Mesendoderm (in vitro differentiated cells): ENCODE measurements around the gene KDF1.

ENCODE experiments used
- DNase-seq: peaks from one replicate; pipeline ENCODE4 v3.0.0; 2013
- H2AK5ac ChIP-seq: 2 replicates; pipeline ENCODE4 v1.6.1; 2013; ENCODE audit warnings: low read length, inconsistent platforms
- H2BK120ac ChIP-seq: 2 replicates; pipeline ENCODE4 v1.6.1; 2013; ENCODE audit warnings: low read depth, mild to moderate bottlenecking, low read length, moderate library complexity, mixed read lengths
- H2BK15ac ChIP-seq: replicated peaks from 2 replicates; pipeline ENCODE4 v1.6.1; 2013; ENCODE audit warnings: low read depth, mild to moderate bottlenecking, moderate library complexity
- H2BK5ac ChIP-seq: 2 replicates; pipeline ENCODE4 v1.6.1; 2013; ENCODE audit warnings: low read length, inconsistent platforms
- H3K18ac ChIP-seq: 2 replicates; pipeline ENCODE4 v1.6.1; 2013; ENCODE audit warnings: mild to moderate bottlenecking, low read length, mixed read lengths
- H3K23ac ChIP-seq: one replicate; pipeline ENCODE4 v1.6.1; 2013; ENCODE audit warnings: low read length
- H3K27ac ChIP-seq: 2 replicates; pipeline ENCODE4 v1.5.1; 2013; ENCODE audit warnings: low read depth, mild to moderate bottlenecking, inconsistent platforms, low read length, moderate library complexity
- H3K27me3 ChIP-seq: 2 replicates; pipeline ENCODE4 v1.6.1; 2013; ENCODE audit warnings: low read length, control low read depth, mild to moderate bottlenecking, inconsistent platforms; ENCODE audit not compliant: insufficient read depth, poor library complexity
- H3K36me3 ChIP-seq: 2 replicates; pipeline ENCODE4 v1.6.1; 2013; ENCODE audit warnings: low read length, inconsistent platforms; ENCODE audit not compliant: control insufficient read depth, insufficient read depth
- H3K4ac ChIP-seq: one replicate; pipeline ENCODE4 v1.6.1; 2013; ENCODE audit warnings: low read depth, mild to moderate bottlenecking, low read length, moderate library complexity
- H3K4me1 ChIP-seq: 2 replicates; pipeline ENCODE4 v1.6.1; 2013; ENCODE audit warnings: low read depth, low read length, inconsistent platforms; ENCODE audit not compliant: control insufficient read depth
- H3K4me2 ChIP-seq: 2 replicates; pipeline ENCODE4 v1.6.1; 2013; ENCODE audit warnings: low read length
- H3K4me3 ChIP-seq: 2 replicates; pipeline ENCODE4 v1.5.1; 2013; ENCODE audit warnings: mild to moderate bottlenecking, low read length
- H3K56ac ChIP-seq: one replicate; pipeline ENCODE4 v1.6.1; 2013; ENCODE audit warnings: low read length
- H3K79me1 ChIP-seq: 2 replicates; pipeline ENCODE4 v1.6.1; 2013; ENCODE audit warnings: low read length, inconsistent platforms
- H3K79me2 ChIP-seq: 2 replicates; pipeline ENCODE4 v1.6.1; 2013; ENCODE audit warnings: mild to moderate bottlenecking, low read length; ENCODE audit not compliant: control insufficient read depth, insufficient read depth
- H3K9ac ChIP-seq: 2 replicates; pipeline ENCODE4 v1.6.1; 2013; ENCODE audit warnings: low read length, inconsistent platforms
- H4K5ac ChIP-seq: one replicate; pipeline ENCODE4 v1.6.1; 2013; ENCODE audit warnings: low read length
- H4K8ac ChIP-seq: one replicate; pipeline ENCODE4 v1.6.1; 2013; ENCODE audit warnings: low read depth, mild to moderate bottlenecking, control low read depth, low read length, moderate library complexity
- WGBS: extraction: QIAGEN DNeasy Blood & Tissue Kit; methylation state at CpG from one replicate; pipeline ENCODE4 v1.1.7; 2013; ENCODE audit warnings: low lambda C conversion rate, missing lambda C conversion rate; ENCODE audit not compliant: insufficient coverage; ENCODE audit errors: extremely low coverage; 5-methylcytosine and 5-hydroxymethylcytosine counted together

KDF1 gene

DNA sequence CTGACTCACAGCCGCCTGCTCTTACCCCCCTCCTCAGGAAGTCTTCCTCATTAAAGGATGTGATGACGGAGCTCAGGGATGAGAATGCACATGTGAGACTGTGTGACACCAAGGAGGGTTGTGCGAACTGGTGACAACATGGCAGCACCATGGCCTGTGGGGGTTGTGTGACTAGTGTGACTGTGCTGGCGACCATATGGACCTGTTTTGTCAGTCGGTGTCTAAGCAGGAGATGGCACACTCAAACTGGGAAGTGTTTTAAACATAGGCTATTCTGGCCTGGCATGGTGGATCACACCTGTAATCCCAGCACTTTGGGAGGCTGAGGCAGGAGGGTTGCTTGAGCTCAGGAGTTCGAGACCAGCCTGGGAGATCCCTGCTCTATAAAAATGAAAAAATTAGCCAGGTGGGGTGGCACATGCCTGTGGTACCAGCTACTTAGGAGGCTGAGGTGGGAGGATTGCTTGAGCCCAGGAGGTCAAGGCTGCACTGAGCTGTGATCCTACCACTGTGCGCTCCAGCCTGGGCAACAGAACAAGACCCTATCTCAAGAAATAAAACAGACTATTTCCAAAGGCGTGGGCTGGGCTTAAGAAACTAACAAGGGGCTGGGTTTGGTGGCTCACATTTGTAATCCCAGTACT is 40.7 kb upstream of the KDF1 start:
- no peak overlapping the region for H3K4me3 ChIP-seq
- H2BK15ac ChIP-seq: no peak overlapping the region
- no CpG with 5 or more reads among the region's 8 CpGs for WGBS
- no peaks in the 10 kb centered on the region for H3K79me2 ChIP-seq
- H3K27me3 ChIP-seq: no peaks in the 10 kb centered on the region
- H3K4me1 ChIP-seq: peaks cover 21% of the 10 kb centered on the region
- H3K56ac ChIP-seq: no peak overlapping the region
- no peak overlapping the region for H3K4me2 ChIP-seq
- no peak overlapping the region for H4K8ac ChIP-seq
- H3K4ac ChIP-seq: no peak overlapping the region
- H3K23ac ChIP-seq: no peak overlapping the region
- no peak overlapping the region for H4K5ac ChIP-seq
- H2AK5ac ChIP-seq: no peak overlapping the region
- DNase-seq: peak; percentile 65
- no peak overlapping the region for H3K27ac ChIP-seq
- no peaks in the 10 kb centered on the region for H3K36me3 ChIP-seq
- H2BK120ac ChIP-seq: no peak overlapping the region
- H3K18ac ChIP-seq: no peak overlapping the region
- no peak overlapping the region for H2BK5ac ChIP-seq
- H3K79me1 ChIP-seq: peaks cover 5% of the 10 kb centered on the region
- H3K9ac ChIP-seq: no peak overlapping the region

DNA sequence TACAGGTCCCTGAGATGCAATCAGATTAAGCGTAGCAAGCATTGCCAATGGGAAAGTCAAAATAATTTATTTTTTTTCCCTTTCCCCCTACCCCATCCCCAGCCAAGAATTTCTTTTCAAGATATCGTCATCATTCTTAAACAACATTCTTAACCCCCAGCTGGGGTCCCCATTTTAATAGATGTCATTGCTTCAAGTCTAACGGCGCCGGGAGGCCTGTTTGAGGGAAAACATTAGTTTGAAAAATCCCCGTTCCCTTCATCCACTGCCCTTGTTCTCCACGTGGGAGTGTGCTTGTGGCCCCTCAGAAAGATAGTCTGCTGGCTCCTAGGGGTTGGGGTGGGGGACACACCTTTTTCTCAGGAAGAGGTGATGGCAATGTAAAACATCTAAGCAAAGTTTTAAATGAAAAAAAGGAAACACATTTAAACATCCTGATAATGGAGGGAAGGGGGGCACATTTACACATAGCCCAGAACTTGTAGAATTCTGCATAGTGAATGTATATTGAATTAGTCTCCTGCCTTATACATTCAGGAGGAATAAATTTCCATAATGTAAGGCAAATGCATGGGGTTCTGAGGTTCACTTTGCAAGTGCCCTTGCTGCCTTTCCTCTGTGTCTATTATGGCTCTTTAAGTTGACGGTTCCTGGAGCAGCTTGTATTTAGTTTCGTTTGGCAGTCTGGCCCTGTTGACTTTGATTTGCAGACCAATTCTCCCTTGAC is 40.0 kb upstream of the KDF1 start:
- Histone ChIP-seq H3K4me3 (no peak overlapping the region), H3K4me2 (no peak overlapping the region), H2AK5ac (no peak overlapping the region), H4K8ac (no peak overlapping the region), H3K79me1 (peaks cover 5% of the 10 kb centered on the region), H3K4ac (peak overlapping the region; percentile 81), H3K36me3 (no peaks in the 10 kb centered on the region), H3K27ac (peak overlapping the region; percentile 71), H2BK5ac (no peak overlapping the region), H3K27me3 (no peaks in the 10 kb centered on the region), H3K4me1 (peaks cover 23% of the 10 kb centered on the region), H2BK15ac (no peak overlapping the region), H4K5ac (no peak overlapping the region), H3K79me2 (peaks cover 1% of the 10 kb centered on the region), H3K23ac (no peak overlapping the region), H2BK120ac (no peak overlapping the region), H3K18ac (no peak overlapping the region), H3K56ac (peak overlapping the region; percentile 54), H3K9ac (no peak overlapping the region)
- no CpG with 5 or more reads among the region's 9 CpGs for WGBS
- peak; percentile 57 for DNase-seq

DNA sequence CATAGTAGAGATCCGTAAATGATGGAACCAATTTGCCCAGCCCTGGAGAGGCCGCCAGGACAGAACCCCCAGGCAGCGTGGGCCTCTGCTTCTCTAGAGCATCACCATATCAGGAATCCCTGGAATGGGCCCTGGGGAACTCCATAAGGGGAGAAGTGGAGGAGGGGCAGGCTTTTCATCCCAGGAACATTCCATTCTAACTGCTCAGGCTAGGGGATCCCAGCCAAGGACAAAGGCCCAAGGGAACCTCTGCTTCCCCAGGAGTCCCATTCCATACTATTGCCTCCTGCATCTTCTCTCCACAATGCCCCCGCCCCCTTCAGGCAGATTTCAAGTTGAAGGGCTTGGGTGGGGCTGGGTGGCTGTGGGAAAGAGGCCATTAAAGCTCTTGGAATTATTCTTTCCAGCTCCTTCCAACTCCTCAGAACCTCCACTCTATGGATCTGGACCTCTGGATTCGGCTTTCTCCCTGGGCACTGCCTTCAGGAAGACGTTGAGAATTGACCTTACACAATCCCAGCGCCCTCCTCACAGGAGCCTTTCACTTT is 39.2 kb upstream of the KDF1 start:
- Histone ChIP-seq H3K79me2 (peaks cover 3% of the 10 kb centered on the region), H3K36me3 (no peaks in the 10 kb centered on the region), H3K9ac (peak overlapping the region; percentile 41), H2BK120ac (no peak overlapping the region), H3K4ac (peak overlapping the region; percentile 81), H3K23ac (no peak overlapping the region), H2AK5ac (no peak overlapping the region), H3K27ac (peak overlapping the region; percentile 71), H3K79me1 (peaks cover 7% of the 10 kb centered on the region), H3K4me2 (no peak overlapping the region), H2BK5ac (peak overlapping the region; percentile 82), H3K27me3 (no peaks in the 10 kb centered on the region), H3K4me1 (peaks cover 21% of the 10 kb centered on the region), H2BK15ac (no peak overlapping the region), H3K4me3 (no peak overlapping the region), H3K18ac (peak overlapping the region; percentile 72), H4K5ac (no peak overlapping the region), H4K8ac (no peak overlapping the region), H3K56ac (peak overlapping the region; percentile 54)
- no CpG with 5 or more reads among the region's 7 CpGs for WGBS
- DNase-seq: peak; percentile 99

DNA sequence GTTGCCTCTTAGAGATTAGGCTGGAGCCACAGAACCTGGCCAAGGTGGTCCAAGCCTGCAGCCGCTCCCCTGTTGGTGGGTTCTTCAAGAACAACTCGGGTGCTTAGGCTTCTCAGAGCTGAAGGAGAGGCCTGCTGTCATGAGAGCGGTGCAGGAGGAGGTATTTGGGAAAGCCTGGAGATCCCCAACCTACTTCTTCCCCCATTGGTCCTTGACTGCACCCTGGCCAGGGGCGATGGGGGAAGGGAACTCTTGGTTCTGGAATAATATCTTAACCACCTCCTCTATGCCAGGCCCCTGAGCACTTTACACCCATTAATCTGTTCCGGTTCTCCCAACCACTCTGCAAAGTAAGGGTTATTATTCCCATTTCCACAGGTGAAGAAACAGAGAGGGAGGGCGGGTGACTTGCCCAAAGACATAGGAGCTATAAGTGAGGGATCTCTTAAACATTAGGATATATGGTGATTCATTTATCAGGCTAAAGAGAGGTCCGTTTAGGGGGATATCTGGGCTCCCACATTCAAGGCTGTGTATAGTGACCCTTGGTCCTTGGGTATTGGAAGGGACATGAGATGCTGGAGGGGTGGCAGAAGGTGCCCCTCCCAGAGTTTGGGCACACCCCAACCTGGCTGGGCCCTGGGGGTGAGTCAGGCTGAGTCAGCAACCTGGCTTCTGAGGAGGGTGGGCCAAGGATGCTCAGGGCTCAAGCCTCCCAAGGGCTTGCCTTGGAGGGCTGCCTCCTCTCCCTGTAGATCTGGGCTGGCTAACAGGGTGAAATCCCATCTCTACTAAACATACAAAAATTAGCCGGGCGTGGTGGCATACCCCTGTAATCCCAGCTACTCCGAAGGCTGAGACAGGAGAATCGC is 38.4 kb upstream of the KDF1 start:
- Histone ChIP-seq H3K56ac (peak overlapping the region; percentile 58), H3K4me2 (no peak overlapping the region), H2BK120ac (no peak overlapping the region), H3K18ac (peak overlapping the region; percentile 46), H3K4me1 (peaks cover 15% of the 10 kb centered on the region), H3K79me1 (peaks cover 7% of the 10 kb centered on the region), H3K36me3 (no peaks in the 10 kb centered on the region), H3K4me3 (no peak overlapping the region), H3K23ac (no peak overlapping the region), H4K5ac (no peak overlapping the region), H3K9ac (no peak overlapping the region), H2BK15ac (no peak overlapping the region), H3K27me3 (no peaks in the 10 kb centered on the region), H3K79me2 (peaks cover 4% of the 10 kb centered on the region), H4K8ac (no peak overlapping the region), H3K27ac (peak overlapping the region; percentile 47), H3K4ac (peak overlapping the region; percentile 28), H2AK5ac (no peak overlapping the region), H2BK5ac (peak overlapping the region; percentile 46)
- WGBS: no CpG with 5 or more reads among the region's 11 CpGs
- DNase-seq: peak; percentile 64

DNA sequence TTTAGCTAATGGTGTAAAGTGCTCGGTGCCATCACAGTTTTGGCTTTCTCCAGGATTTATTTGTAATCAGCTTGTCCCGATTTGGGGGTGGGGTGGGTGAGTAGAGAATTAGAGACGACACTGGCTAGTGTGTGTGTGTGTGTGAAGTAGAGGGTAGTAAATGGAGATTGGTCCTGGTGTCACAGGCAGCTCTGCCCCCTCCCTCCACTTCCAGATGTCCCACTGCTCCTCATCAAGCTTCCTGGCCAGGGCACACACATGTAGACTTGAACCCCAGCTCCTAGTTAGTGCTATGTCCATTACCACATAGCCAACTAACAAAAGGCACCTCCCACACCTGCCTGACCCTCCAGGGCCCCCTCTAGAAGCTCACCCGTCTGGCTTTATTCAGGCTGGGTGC is 36.4 kb upstream of the KDF1 start:
- DNase-seq: no peak
- WGBS: no CpG with 5 or more reads among the region's 4 CpGs
- Histone ChIP-seq H3K56ac (no peak overlapping the region), H2BK120ac (no peak overlapping the region), H3K27me3 (no peaks in the 10 kb centered on the region), H4K5ac (no peak overlapping the region), H3K4me3 (no peak overlapping the region), H4K8ac (no peak overlapping the region), H2BK15ac (no peak overlapping the region), H3K18ac (no peak overlapping the region), H3K36me3 (no peaks in the 10 kb centered on the region), H3K79me2 (peaks cover 4% of the 10 kb centered on the region), H3K27ac (no peak overlapping the region), H3K4me2 (no peak overlapping the region), H3K4me1 (peaks cover 15% of the 10 kb centered on the region), H3K79me1 (peaks cover 5% of the 10 kb centered on the region), H3K9ac (no peak overlapping the region), H2AK5ac (no peak overlapping the region), H3K23ac (no peak overlapping the region), H3K4ac (no peak overlapping the region), H2BK5ac (no peak overlapping the region)
